HCT116 (cell line): ENCODE measurements around the gene HOOK1. TPM values are rescaled to one million over a fixed set of nuclear protein-coding genes. Genes with fewer than 3 reads are reported as not detected.

Experiments used
- ATAC-seq: fragments of 200-7000 bp; cut with Tn5 transposase; 2 replicates; pipeline ENCODE4 v1.9.1; 2020; ENCODE audit warnings: mild to moderate bottlenecking, moderate library complexity
- BruUV-seq: library from RNA; stranded (reverse); fragments of 400-500 nt; replicated peaks from 2 replicates; lab custom pipeline; 2021; lab: Mats Ljungman, UMichigan
- CTCF ChIA-PET: fragments of 300-600 bp; sonication (Branson Sonifier 250); formaldehyde crosslinking; loops from one replicate; lab custom pipeline; 2021; ENCODE audit warnings: antibody characterized with exemption; lab: Charles Lee
- POLR2A ChIA-PET: fragments of 300-600, 350-600 bp; sonication (Branson Sonifier 250); formaldehyde crosslinking; loops from one replicate; lab custom pipeline; 2021; ENCODE audit warnings: antibody characterized with exemption; lab: Charles Lee
- RAD21 ChIA-PET, 2 experiments: fragments of 300-600 bp; sonication (Branson Sonifier 250); formaldehyde crosslinking; loops; one replicate each; lab custom pipeline; 2023; ENCODE audit warnings: low total read pairs in 2 of 2; ENCODE audit not compliant: uncharacterized antibody in 2 of 2, unreplicated experiment in 2 of 2, low non-redundant PET in 1 of 2; lab: Charles Lee
- DNase-seq: peaks from one replicate; pipeline ENCODE4 v3.0.0-alpha.2; 2010; ENCODE audit warnings: low read depth, low spot score
- H2AFZ ChIP-seq: fragments of 200-600 bp; shearing (Covaris generic), sonication (generic); 2 replicates; pipeline ENCODE4 v1.6.1; 2017; ENCODE audit warnings: low read depth, mixed run types, mixed read lengths, antibody characterized with exemption, low read length; ENCODE audit not compliant: poor library complexity, severe bottlenecking
- H3K27ac ChIP-seq: 2 replicates; pipeline ENCODE4 v1.5.1; 2012; ENCODE audit warnings: low read depth, low read length
- H3K27me3 ChIP-seq: fragments of 200-600 bp; sonication (generic); 2 replicates; pipeline ENCODE4 v1.6.1; 2016; ENCODE audit warnings: mixed run types, low read length, mixed read lengths; ENCODE audit not compliant: insufficient read depth
- H3K36me3 ChIP-seq, 2 experiments: fragments of 200-500 bp in 1 of 2; fragments of 200-600 bp in 1 of 2; sonication (Bioruptor generic) in 1 of 2; sonication (generic) in 1 of 2; 2 replicates each; pipeline versions ENCODE4 v1.5.1 to v1.6.1; 2014 to 2016; ENCODE audit warnings: low read length in 2 of 2, inconsistent platforms in 1 of 2, mixed read lengths in 1 of 2, mixed run types in 1 of 2; ENCODE audit not compliant: insufficient read depth in 2 of 2, control insufficient read depth in 1 of 2
- H3K4me1 ChIP-seq, 2 experiments: fragments of 200-600 bp in 1 of 2; sonication (generic) in 1 of 2; 2 replicates each; pipeline versions ENCODE4 v1.5.1 to v1.6.1; 2012 to 2017; ENCODE audit warnings: low read length in 2 of 2, inconsistent platforms in 1 of 2, mild to moderate bottlenecking in 1 of 2, mixed read lengths in 1 of 2, mixed run types in 1 of 2, moderate library complexity in 1 of 2; ENCODE audit not compliant: insufficient read depth in 2 of 2, control insufficient read depth in 1 of 2
- H3K4me2 ChIP-seq: fragments of 200-600 bp; sonication (generic); 2 replicates; pipeline ENCODE4 v1.6.1; 2017; ENCODE audit warnings: mixed run types, low read length, mixed read lengths
- H3K4me3 ChIP-seq, 2 experiments: fragments of 200-600 bp in 1 of 2; sonication (generic) in 1 of 2; replicated peaks in 1 of 2; 2 replicates each; pipeline ENCODE4 v1.5.1; 2011 to 2016; ENCODE audit warnings: low read length in 2 of 2, control low read depth in 1 of 2, low read depth in 1 of 2, mild to moderate bottlenecking in 1 of 2, mixed read lengths in 1 of 2, mixed run types in 1 of 2
- H3K79me2 ChIP-seq: fragments of 200-600 bp; sonication (generic); 2 replicates; pipeline ENCODE4 v1.6.1; 2017; ENCODE audit warnings: mild to moderate bottlenecking, mixed run types, low read length, moderate library complexity, mixed read lengths; ENCODE audit not compliant: insufficient read depth
- H3K9ac ChIP-seq: fragments of 200-600 bp; sonication (generic); 2 replicates; pipeline ENCODE4 v1.6.1; 2016; ENCODE audit warnings: low read length, mixed read lengths
- H3K9me2 ChIP-seq: fragments of 200-600 bp; sonication (generic), shearing (Covaris generic); 2 replicates; pipeline ENCODE4 v1.6.1; 2017; ENCODE audit warnings: mixed run types, mild to moderate bottlenecking, moderate library complexity; ENCODE audit not compliant: insufficient read depth
- H3K9me3 ChIP-seq, 2 experiments: fragments of 200-500 bp in 1 of 2; fragments of 200-600 bp in 1 of 2; sonication (Bioruptor generic) in 1 of 2; sonication (generic) in 1 of 2; 2 replicates each; pipeline ENCODE4 v1.6.1; 2014 to 2017; ENCODE audit warnings: low read length in 2 of 2, mixed read lengths in 2 of 2, inconsistent platforms in 1 of 2, low read depth in 1 of 2, mild to moderate bottlenecking in 1 of 2, mixed run types in 1 of 2, moderate library complexity in 1 of 2; ENCODE audit not compliant: control insufficient read depth in 1 of 2, insufficient read depth in 1 of 2
- H4K20me1 ChIP-seq: fragments of 200-600 bp; sonication (generic), shearing (Covaris generic); 2 replicates; pipeline ENCODE4 v1.6.1; 2017; ENCODE audit warnings: mixed run types, mild to moderate bottlenecking, moderate library complexity; ENCODE audit not compliant: insufficient read depth
- ATF3 ChIP-seq: IDR thresholded peaks from 2 replicates; pipeline ENCODE4 v1.6.1; 2012
- CEBPB ChIP-seq: IDR thresholded peaks from 2 replicates; pipeline ENCODE4 v1.6.1; 2012; ENCODE audit warnings: low read depth
- CTCF ChIP-seq, 3 experiments: fragments of 200-600 bp in 1 of 3; sonication (generic) in 1 of 3; IDR thresholded peaks in 2 of 3; conservative IDR thresholded peaks in 1 of 3; 2 replicates each; pipeline ENCODE4 v1.5.1; 2012 to 2017; ENCODE audit warnings: low read depth in 2 of 3, low read length in 2 of 3, antibody characterized with exemption in 1 of 3, borderline replicate concordance in 1 of 3, control low read depth in 1 of 3, mild to moderate bottlenecking in 1 of 3, mixed read lengths in 1 of 3, mixed run types in 1 of 3, moderate library complexity in 1 of 3; ENCODE audit not compliant: insufficient read depth in 1 of 3
- EGR1 ChIP-seq: IDR thresholded peaks from 2 replicates; pipeline ENCODE4 v1.6.1; 2012; ENCODE audit warnings: low read depth
- ELF1 ChIP-seq: IDR thresholded peaks from 2 replicates; pipeline ENCODE4 v1.6.1; 2012; ENCODE audit warnings: low read depth, borderline replicate concordance
- EZH2 ChIP-seq: fragments of 200-600 bp; sonication (generic); IDR thresholded peaks from 2 replicates; pipeline ENCODE4 v1.6.1; 2017; ENCODE audit warnings: antibody characterized with exemption, mixed run types
- FOSL1 ChIP-seq: IDR thresholded peaks from 2 replicates; pipeline ENCODE4 v1.6.1; 2012; ENCODE audit warnings: low read depth
- JUND ChIP-seq: IDR thresholded peaks from 2 replicates; pipeline ENCODE4 v1.6.1; 2012
- MAX ChIP-seq: IDR thresholded peaks from 2 replicates; pipeline ENCODE4 v1.6.1; 2012
- POLR2A ChIP-seq: IDR thresholded peaks from 2 replicates; pipeline ENCODE4 v1.7.0; 2011; ENCODE audit warnings: borderline replicate concordance; ENCODE audit not compliant: insufficient read depth, insufficient read length; ENCODE audit errors: extremely low read depth
- POLR2AphosphoS5 ChIP-seq: IDR thresholded peaks from 2 replicates; pipeline ENCODE4 v1.6.1; 2011; ENCODE audit warnings: mild to moderate bottlenecking, low read depth, low read length, moderate library complexity
- RAD21 ChIP-seq: IDR thresholded peaks from 2 replicates; pipeline ENCODE4 v1.6.1; 2012; ENCODE audit warnings: low read depth, mild to moderate bottlenecking
- REST ChIP-seq: IDR thresholded peaks from 2 replicates; pipeline ENCODE4 v1.6.1; 2012; ENCODE audit warnings: low read depth
- SP1 ChIP-seq: IDR thresholded peaks from 2 replicates; pipeline ENCODE4 v1.6.1; 2012; ENCODE audit warnings: low read depth
- SRF ChIP-seq: IDR thresholded peaks from 2 replicates; pipeline ENCODE4 v1.6.1; 2012; ENCODE audit warnings: low read depth
- TCF7L2 ChIP-seq: IDR thresholded peaks from 2 replicates; pipeline ENCODE4 v1.7.0; 2011; ENCODE audit warnings: borderline replicate concordance, inconsistent platforms; ENCODE audit not compliant: insufficient read depth, insufficient read length; ENCODE audit errors: extremely low read depth
- YY1 ChIP-seq: IDR thresholded peaks from 2 replicates; pipeline ENCODE4 v1.6.1; 2011; ENCODE audit warnings: low read length, low read depth, moderate library complexity, mild to moderate bottlenecking; ENCODE audit not compliant: insufficient replicate concordance; ENCODE audit errors: extremely low read depth
- ZBTB33 ChIP-seq: IDR thresholded peaks from 2 replicates; pipeline ENCODE4 v1.6.1; 2011; ENCODE audit warnings: mild to moderate bottlenecking, low read length, moderate library complexity; ENCODE audit not compliant: insufficient replicate concordance; ENCODE audit errors: extremely low read depth
- ZFX ChIP-seq: fragments of 450-650 bp; IDR thresholded peaks from 2 replicates; pipeline ENCODE4 v1.6.1; 2017
- ZNF274 ChIP-seq: fragments of 200-500 bp; sonication (Bioruptor generic); IDR thresholded peaks from 2 replicates; pipeline ENCODE4 v1.6.1; 2014; ENCODE audit warnings: mild to moderate bottlenecking, low read depth, low read length, inconsistent platforms
- intact Hi-C: fragments of 100-400 bp; cut with micrococcal nuclease; formaldehyde crosslinking; loops from 2 replicates; pipeline ENCODE4 v1.10.0; 2022
- total RNA-seq: library from RNA; stranded (reverse); gene quantifications from one replicate; pipeline ENCODE4 v1.2.1, GENCODE V29; 2021; ENCODE audit not compliant: unreplicated experiment

HOOK1 gene
- total RNA-seq, 1 experiment from 2014 or later = 30.9 TPM

- no peak overlapping the region for H2AFZ ChIP-seq
- no peak overlapping the region for H3K4me2 ChIP-seq
- ChIA-PET RAD21 (no interaction called here), POLR2A (no interaction called here), CTCF (no interaction called here)
- no peaks in the 10 kb centered on the region for H3K9me2 ChIP-seq
- DNase-seq (no peak), ATAC-seq (no peak)
- peaks cover 6 to 13% of the 10 kb centered on the region in 2 experiments; a peak in 2 of 4 replicates for H3K36me3 ChIP-seq
- no peaks in the 10 kb centered on the region for H3K27me3 ChIP-seq
- H3K9ac ChIP-seq = no peak overlapping the region
- BruUV-seq = no TSS peak
- no peaks in the 10 kb centered on the region for H3K4me1 ChIP-seq
- no peak overlapping the region for H3K4me3 ChIP-seq
- no peak overlapping the region for H3K27ac ChIP-seq
- no peaks in the 10 kb centered on the region for H3K79me2 ChIP-seq
- H3K9me3 ChIP-seq = no peaks in the 10 kb centered on the region
- intact Hi-C loops = no loop called here
- TF ChIP-seq CEBPB (no peak), YY1 (no peak), ATF3 (no peak), TCF7L2 (no peak), ZNF274 (no peak), POLR2AphosphoS5 (no peak), RAD21 (no peak), REST (no peak), EGR1 (no peak), MAX (no peak), ELF1 (no peak), EZH2 (no peak), SRF (no peak), POLR2A (no peak), CTCF (IDR thresholded peaks at IDR 0.05 in 2 of 3, conservative IDR thresholded peaks at IDR 0.05 in 1 of 3; ENCODE audit: borderline replicate concordance in 1 of 3, insufficient read depth in 1 of 3, low read depth in 2 of 3, low read length in 2 of 3) (no peak), SP1 (no peak), FOSL1 (no peak), ZFX (no peak), ZBTB33 (no peak), JUND (no peak)
- H4K20me1 ChIP-seq = no peaks in the 10 kb centered on the region
These were observed 32.1 kb downstream of the HOOK1 start for GRCh38 chr1:59846895-59847282.
